A172 (cell line): ENCODE data around the gene GTPBP8. TPM values are rescaled to one million over a fixed set of nuclear protein-coding genes. Genes with fewer than 3 reads are reported as not detected.
A peak's percentile ranks its signal among the peaks of the same experiment; 100 is the strongest.

Source experiments
- DNase-seq: peaks from one replicate; pipeline ENCODE4 v3.0.0-alpha.2; 2015; ENCODE audit warnings: low spot score
- total RNA-seq: library from RNA; depleted of rRNA; stranded (reverse); fragments of >200 nt; shearing (Covaris generic); gene quantifications from 2 replicates; pipeline ENCODE4 v1.2.3, GENCODE V29; 2014; rRNA removed

Gene GTPBP8
- 25.8 and 26.3 TPM in 2 replicates for total RNA-seq

- peak; percentile 83 for DNase-seq
Observed at GRCh38 chr3:112990672-112991602, at the start of gene GTPBP8. TSS of gene GTPBP8 (plus strand) at chr3:112990984. CDS start at chr3:112991000, 16 bp downstream.

GRCh38 chr3:112948346-112948838 lies 42.4 kb upstream of the GTPBP8 start:
- DNase-seq: no peak

GRCh38 chr3:112956351-112956750 lies 34.4 kb upstream of the GTPBP8 start:
- DNase-seq: no peak

- no peak for DNase-seq
Observed at GRCh38 chr3:112958811-112959560, 31.8 kb upstream of the GTPBP8 start.

- no peak for DNase-seq
Observed at GRCh38 chr3:112963683-112964082, 27.1 kb upstream of the GTPBP8 start.

- no peak for DNase-seq
Observed at GRCh38 chr3:112965656-112966055, 25.1 kb upstream of the GTPBP8 start.

- DNase-seq: no peak
Observed at GRCh38 chr3:112966633-112967032, 24.2 kb upstream of the GTPBP8 start.

GRCh38 chr3:112967425-112967824 lies 23.4 kb upstream of the GTPBP8 start:
- no peak for DNase-seq

- DNase-seq: no peak
Observed at GRCh38 chr3:112967828-112968227, 23.0 kb upstream of the GTPBP8 start.

- no peak for DNase-seq
Observed at GRCh38 chr3:112972158-112972557, 18.6 kb upstream of the GTPBP8 start.

- no peak for DNase-seq
Observed at GRCh38 chr3:112973325-112974177, 17.2 kb upstream of the GTPBP8 start.

- no peak for DNase-seq
Observed at GRCh38 chr3:112974178-112974517, 16.6 kb upstream of the GTPBP8 start.

GRCh38 chr3:112974894-112975293 lies 15.9 kb upstream of the GTPBP8 start, which contains the start of gene CD200R1:
TSS of gene CD200R1 (minus strand) at chr3:112975103. CDS start at chr3:112974857, 246 bp downstream.
- no peak for DNase-seq

- no peak for DNase-seq
Observed at GRCh38 chr3:112976001-112976400, 14.8 kb upstream of the GTPBP8 start.

GRCh38 chr3:112976953-112977352 lies 13.8 kb upstream of the GTPBP8 start:
- DNase-seq: no peak

GRCh38 chr3:112979244-112979832 lies 11.4 kb upstream of the GTPBP8 start:
- DNase-seq: peak; percentile 43

- DNase-seq: no peak
Observed at GRCh38 chr3:112980080-112980479, 10.7 kb upstream of the GTPBP8 start.

GRCh38 chr3:112982710-112983109 lies 8.1 kb upstream of the GTPBP8 start:
- DNase-seq: no peak

GRCh38 chr3:112984485-112984884 lies 6.3 kb upstream of the GTPBP8 start:
- DNase-seq: no peak

- no peak for DNase-seq
Observed at GRCh38 chr3:112987710-112988334, 3.0 kb upstream of the GTPBP8 start.

- DNase-seq: no peak
Observed at GRCh38 chr3:112995800-112996199, 5.0 kb downstream of the GTPBP8 start.
